ENCODE measurements around the gene KRTAP12-1. TPM values are rescaled to one million over a fixed set of nuclear protein-coding genes. Genes with fewer than 3 reads are reported as not detected.

KRTAP12-1 gene
- total and polyA plus RNA-seq, 9 of the 15 experiments (the other 6 are each of a cell fraction or from before 2014, with no cell fraction given): not detected

DNA sequence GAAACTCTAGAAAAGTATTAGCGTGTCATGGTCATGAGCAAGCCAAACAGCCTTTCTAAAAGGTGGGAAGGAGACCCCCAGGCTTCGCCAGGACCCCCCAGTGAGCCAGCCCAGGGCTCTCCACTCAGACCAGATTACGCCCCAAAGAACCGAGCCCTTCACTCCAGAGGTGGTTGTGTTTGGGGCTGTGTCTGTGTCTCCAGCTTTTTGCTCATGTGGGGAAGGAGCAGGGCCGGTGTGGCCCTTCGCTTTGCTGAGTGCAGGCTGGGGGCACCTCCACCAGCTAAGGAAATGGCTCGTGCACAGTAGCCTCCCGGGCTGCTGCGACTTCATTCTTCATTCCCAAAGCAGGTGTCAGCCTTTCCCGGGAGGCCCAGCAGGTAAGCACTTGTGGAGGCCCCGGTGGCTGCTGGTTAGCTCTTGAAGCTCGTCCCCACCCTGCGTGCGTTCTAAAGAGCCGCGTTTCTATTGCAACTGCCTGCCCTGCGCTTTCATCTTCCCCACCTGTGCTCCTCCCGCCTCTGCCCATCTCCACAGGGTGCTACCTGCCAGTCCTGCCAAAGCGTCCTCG is 28.9 kb upstream of the KRTAP12-1 start (continued):
- TF ChIP-seq, protein P1, sequence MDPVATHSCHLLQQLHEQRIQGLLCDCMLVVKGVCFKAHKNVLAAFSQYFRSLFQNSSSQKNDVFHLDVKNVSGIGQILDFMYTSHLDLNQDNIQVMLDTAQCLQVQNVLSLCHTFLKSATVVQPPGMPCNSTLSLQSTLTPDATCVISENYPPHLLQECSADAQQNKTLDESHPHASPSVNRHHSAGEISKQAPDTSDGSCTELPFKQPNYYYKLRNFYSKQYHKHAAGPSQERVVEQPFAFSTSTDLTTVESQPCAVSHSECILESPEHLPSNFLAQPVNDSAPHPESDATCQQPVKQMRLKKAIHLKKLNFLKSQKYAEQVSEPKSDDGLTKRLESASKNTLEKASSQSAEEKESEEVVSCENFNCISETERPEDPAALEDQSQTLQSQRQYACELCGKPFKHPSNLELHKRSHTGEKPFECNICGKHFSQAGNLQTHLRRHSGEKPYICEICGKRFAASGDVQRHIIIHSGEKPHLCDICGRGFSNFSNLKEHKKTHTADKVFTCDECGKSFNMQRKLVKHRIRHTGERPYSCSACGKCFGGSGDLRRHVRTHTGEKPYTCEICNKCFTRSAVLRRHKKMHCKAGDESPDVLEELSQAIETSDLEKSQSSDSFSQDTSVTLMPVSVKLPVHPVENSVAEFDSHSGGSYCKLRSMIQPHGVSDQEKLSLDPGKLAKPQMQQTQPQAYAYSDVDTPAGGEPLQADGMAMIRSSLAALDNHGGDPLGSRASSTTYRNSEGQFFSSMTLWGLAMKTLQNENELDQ (CRISPR knock-in tag; IDR thresholded peaks at IDR 0.05; ENCODE audit: borderline replicate concordance): no peak
- TF ChIP-seq FOXJ3 (CRISPR knock-in tag; IDR thresholded peaks at IDR 0.05): no peak
- no peak for TF ChIP-seq ZNF12 (CRISPR knock-in tag; IDR thresholded peaks at IDR 0.05)
- TF ChIP-seq ELF1 (tag; IDR thresholded peaks at IDR 0.05): no peak
- no peak for TF ChIP-seq POLR3G (IDR thresholded peaks at IDR 0.05; ENCODE audit: extremely low read depth, insufficient read length, insufficient replicate concordance)
- no peak for TF ChIP-seq ILK (tag; IDR thresholded peaks at IDR 0.05; ENCODE audit: borderline replicate concordance, low read depth)

DNA sequence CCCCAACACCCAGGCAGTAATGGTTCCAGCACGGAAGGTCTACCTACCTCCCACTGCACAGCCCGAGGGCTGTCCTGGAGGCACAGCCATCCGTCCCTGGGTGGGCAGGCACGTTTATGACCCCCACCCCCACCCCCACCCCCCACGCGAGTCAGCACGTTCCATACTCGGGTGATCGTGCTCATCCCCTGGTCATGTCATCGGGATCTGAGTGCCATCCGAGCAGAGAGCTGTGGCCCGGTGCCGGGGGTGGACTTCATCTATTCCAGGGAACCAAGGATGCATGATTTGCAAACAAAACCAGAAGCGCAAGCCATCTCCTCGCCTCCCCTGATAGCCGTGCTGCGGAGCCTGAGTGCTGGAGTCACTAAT is 28.3 kb upstream of the KRTAP12-1 start:
- ChIA-PET POLR2A (interaction anchor here (2.0 kb wide), 1 partner anchor 9 kb away, joined by 8 read pairs; no protein-coding TSS in a partner anchor), CTCF (ENCODE audit: low intra/inter-chr PET ratio) (no interaction called here)
- no peak for DNase-seq (ENCODE audit: extremely low read depth in 1 of 4, low spot score in 3 of 4)
- in situ Hi-C loops (cut with MboI) (no loop called here), intact Hi-C loops (cut with micrococcal nuclease) (no loop called here)
- Histone ChIP-seq H3K9ac (ENCODE audit: insufficient read depth in 1 of 2, low read depth in 2 of 2, low read length in 2 of 2) (no peak overlapping the region), H3K36me3 (ENCODE audit: control insufficient read depth, insufficient read depth, low read length) (no peaks in the 10 kb centered on the region), H3K27me3 (ENCODE audit: control insufficient read depth in 2 of 2, insufficient read depth in 2 of 2, low read length in 2 of 2) (peaks cover 47 to 71% of the 10 kb centered on the region in 2 experiments; a peak in 4 of 5 replicates), H3K27ac (ENCODE audit: extremely low read depth, low read depth, low read length) (no peak overlapping the region), H3K4me3 (no peak overlapping the region), H3K4me1 (replicated peaks in 1 of 2; ENCODE audit: control insufficient read depth in 2 of 2, insufficient read depth in 2 of 2, low read length in 2 of 2) (peaks cover 0 to 18% of the 10 kb centered on the region in 2 experiments; a peak in 1 of 5 replicates), H4K20me1 (replicated peaks; ENCODE audit: control insufficient read depth, insufficient read depth, low read length) (peaks cover 8% of the 10 kb centered on the region; the same call in 1 of the 2 replicates), H3K79me2 (ENCODE audit: control insufficient read depth, insufficient read depth, low read length) (no peaks in the 10 kb centered on the region), H3K4me2 (ENCODE audit: insufficient read depth, low read length) (no peak overlapping the region), H3K9me1 (ENCODE audit: control insufficient read depth, insufficient read depth, low read length) (no peaks in the 10 kb centered on the region), H2AFZ (ENCODE audit: low read depth, low read length) (no peak overlapping the region), H3K9me3 (replicated peaks; ENCODE audit: control insufficient read depth, insufficient read depth, low read depth, low read length) (no peaks in the 10 kb centered on the region)
- no peak for ATAC-seq
- FAIRE-seq: no peak
- BruUV-seq (replicated peaks): no TSS peak
- 0% methylated on average over 14 of the region's 17 CpGs for WGBS (ENCODE audit: insufficient coverage, low coverage, missing lambda C conversion rate)
- TF ChIP-seq STAT5A (IDR thresholded peaks at IDR 0.05; ENCODE audit: borderline replicate concordance, low read length): no peak
- TF ChIP-seq SMAD2 (IDR thresholded peaks at IDR 0.05; ENCODE audit: low read depth, low read length): no peak
- TF ChIP-seq TCF15 (CRISPR knock-in tag; IDR thresholded peaks at IDR 0.05): no peak
- TF ChIP-seq ZNF583 (CRISPR knock-in tag; IDR thresholded peaks at IDR 0.05): no peak
- no peak for TF ChIP-seq ZZZ3 (IDR thresholded peaks at IDR 0.05)
- no peak for TF ChIP-seq PRPF4 (IDR thresholded peaks at IDR 0.05; ENCODE audit: insufficient read depth, low read depth, low read length, poor library complexity, severe bottlenecking)
- no peak for TF ChIP-seq ZNF41 (CRISPR knock-in tag; conservative IDR thresholded peaks at IDR 0.05)
- TF ChIP-seq POU5F1 (IDR thresholded peaks at IDR 0.05; ENCODE audit: borderline replicate concordance, low read depth, low read length, partially characterized antibody): no peak
- no peak for TF ChIP-seq KHSRP (IDR thresholded peaks at IDR 0.05)
- no peak for TF ChIP-seq ZNF639 (CRISPR knock-in tag; conservative IDR thresholded peaks at IDR 0.05 in 1 of 2, IDR thresholded peaks at IDR 0.05 in 1 of 2)
- TF ChIP-seq STAT5B (CRISPR knock-in tag; IDR thresholded peaks at IDR 0.05): no peak
- no peak for TF ChIP-seq TGIF2 (CRISPR knock-in tag; IDR thresholded peaks at IDR 0.05)
- no peak for TF ChIP-seq ILK (tag; IDR thresholded peaks at IDR 0.05; ENCODE audit: borderline replicate concordance, low read depth)
